Activated CD4-positive, alpha-beta T cell treated with anti-CD3 and anti-CD28 coated beads, Interleukin-2, amount 10 ng/mL, durations not matched to agents 7 days and 5 days (primary cell): Measurements from ENCODE around the gene SERGEF. TPM values are rescaled to one million over a fixed set of nuclear protein-coding genes. Genes with fewer than 3 reads are reported as not detected.

ENCODE experiments used
- CTCF ChIA-PET: fragments of 350-600 bp; sonication (Branson Sonifier 250); formaldehyde crosslinking; loops from one replicate; lab custom pipeline; 2021; ENCODE audit warnings: antibody characterized with exemption; lab: Charles Lee
- POLR2A ChIA-PET: fragments of 350-600 bp; sonication (Branson Sonifier 250); formaldehyde crosslinking; loops from one replicate; lab custom pipeline; 2021; ENCODE audit warnings: antibody characterized with exemption; lab: Charles Lee
- DNase-seq: peaks from one replicate; pipeline ENCODE4 v3.0.0-alpha.2; 2020
- H3K27ac Mint-ChIP-seq: one replicate; pipeline ENCODE4 v1.8.0; 2021; ENCODE audit warnings: mild to moderate bottlenecking, moderate library complexity, mixed read lengths
- H3K27me3 Mint-ChIP-seq: one replicate; pipeline ENCODE4 v1.8.0; 2021; ENCODE audit warnings: mixed read lengths
- H3K36me3 Mint-ChIP-seq: one replicate; pipeline ENCODE4 v1.8.0; 2021; ENCODE audit warnings: low read depth, mixed read lengths
- H3K4me1 Mint-ChIP-seq: one replicate; pipeline ENCODE4 v1.8.0; 2021; ENCODE audit warnings: mixed read lengths
- H3K4me3 Mint-ChIP-seq: one replicate; pipeline ENCODE4 v1.8.0; 2021; ENCODE audit warnings: mild to moderate bottlenecking, moderate library complexity, mixed read lengths
- H3K9me3 Mint-ChIP-seq: one replicate; pipeline ENCODE4 v1.8.0; 2021; ENCODE audit warnings: mixed read lengths
- total RNA-seq, 2 experiments: library from RNA; stranded (reverse); gene quantifications; one replicate each; pipeline ENCODE4 v1.2.3, GENCODE V29; 2021

SERGEF gene
- total RNA-seq, 2 experiments from 2014 or later: 33.7 to 33.9 TPM

- H3K9me3 Mint-ChIP-seq: no peaks in the 10 kb centered on the region
- H3K36me3 Mint-ChIP-seq: no peaks in the 10 kb centered on the region
- no peaks in the 10 kb centered on the region for H3K4me1 Mint-ChIP-seq
- ChIA-PET CTCF (interaction anchor here (1.1 kb wide), 1 partner anchor 23 kb away, joined by 3 read pairs; no protein-coding TSS in a partner anchor), POLR2A (no interaction called here)
- no peak overlapping the region for H3K4me3 Mint-ChIP-seq
- no peaks in the 10 kb centered on the region for H3K27me3 Mint-ChIP-seq
- no peak overlapping the region for H3K27ac Mint-ChIP-seq
- no peak for DNase-seq
These were observed 265.5 kb downstream of the SERGEF start for GRCh38 chr11:17747131-17747955.

GRCh38 chr11:17746096-17746495 is 266.8 kb downstream of the SERGEF start:
- CTCF ChIA-PET: interaction anchor here (1.0 to 1.1 kb wide), 2 partner anchors 15 to 24 kb away, joined by 3 read pairs; no protein-coding TSS in a partner anchor
- POLR2A ChIA-PET: no interaction called here
- Mint-ChIP-seq H3K27me3 (no peaks in the 10 kb centered on the region), H3K36me3 (no peaks in the 10 kb centered on the region), H3K9me3 (no peaks in the 10 kb centered on the region), H3K4me3 (no peak overlapping the region), H3K27ac (no peak overlapping the region), H3K4me1 (no peaks in the 10 kb centered on the region)
- DNase-seq: no peak

GRCh38 chr11:17745023-17745772 is 267.6 kb downstream of the SERGEF start:
- H3K27me3 Mint-ChIP-seq: peaks cover 3% of the 10 kb centered on the region
- no peak overlapping the region for H3K4me3 Mint-ChIP-seq
- no peaks in the 10 kb centered on the region for H3K4me1 Mint-ChIP-seq
- ChIA-PET CTCF (interaction anchor here (0.9 kb wide), 1 partner anchor 12 kb away, joined by 3 read pairs; no protein-coding TSS in a partner anchor), POLR2A (no interaction called here)
- H3K9me3 Mint-ChIP-seq: no peaks in the 10 kb centered on the region
- H3K36me3 Mint-ChIP-seq: no peaks in the 10 kb centered on the region
- no peak overlapping the region for H3K27ac Mint-ChIP-seq
- no peak for DNase-seq

GRCh38 chr11:17744151-17744940 is 268.5 kb downstream of the SERGEF start:
- no peak overlapping the region for H3K4me3 Mint-ChIP-seq
- H3K27ac Mint-ChIP-seq: no peak overlapping the region
- peaks cover 5% of the 10 kb centered on the region for H3K27me3 Mint-ChIP-seq
- H3K36me3 Mint-ChIP-seq: no peaks in the 10 kb centered on the region
- ChIA-PET POLR2A (no interaction called here), CTCF (interaction anchor here (0.9 to 1.8 kb wide), 3 partner anchors 11 to 12 kb away, joined by 3 to 4 read pairs (median 3); no protein-coding TSS in a partner anchor)
- DNase-seq: no peak
- no peaks in the 10 kb centered on the region for H3K4me1 Mint-ChIP-seq
- H3K9me3 Mint-ChIP-seq: no peaks in the 10 kb centered on the region

GRCh38 chr11:17743808-17744119 is 269.1 kb downstream of the SERGEF start:
- Mint-ChIP-seq H3K9me3 (no peaks in the 10 kb centered on the region), H3K27me3 (peaks cover 5% of the 10 kb centered on the region), H3K27ac (no peak overlapping the region), H3K4me3 (no peak overlapping the region), H3K36me3 (no peaks in the 10 kb centered on the region), H3K4me1 (no peaks in the 10 kb centered on the region)
- no peak for DNase-seq
- POLR2A ChIA-PET: no interaction called here
- CTCF ChIA-PET: interaction anchor here (1.3 to 1.8 kb wide), 2 partner anchors 10 to 13 kb away, joined by 3 to 4 read pairs; no protein-coding TSS in a partner anchor

GRCh38 chr11:17743026-17743807 is 269.6 kb downstream of the SERGEF start:
- Mint-ChIP-seq H3K36me3 (no peaks in the 10 kb centered on the region), H3K27me3 (peaks cover 5% of the 10 kb centered on the region), H3K9me3 (no peaks in the 10 kb centered on the region), H3K27ac (no peak overlapping the region), H3K4me1 (no peaks in the 10 kb centered on the region), H3K4me3 (no peak overlapping the region)
- ChIA-PET POLR2A (no interaction called here), CTCF (interaction anchor here (0.6 to 1.8 kb wide), 3 partner anchors 9 to 375 kb away, joined by 3 to 4 read pairs (median 3); no protein-coding TSS in a partner anchor)
- DNase-seq: no peak

GRCh38 chr11:17742019-17742418 is 270.8 kb downstream of the SERGEF start:
- H3K9me3 Mint-ChIP-seq: no peaks in the 10 kb centered on the region
- no peak overlapping the region for H3K27ac Mint-ChIP-seq
- no peaks in the 10 kb centered on the region for H3K36me3 Mint-ChIP-seq
- POLR2A ChIA-PET: no interaction called here
- no peak for DNase-seq
- H3K4me1 Mint-ChIP-seq: no peaks in the 10 kb centered on the region
- CTCF ChIA-PET: interaction anchor here (0.9 kb wide), 1 partner anchor 231 kb away, joined by 5 read pairs; no protein-coding TSS in a partner anchor
- no peak overlapping the region for H3K4me3 Mint-ChIP-seq
- H3K27me3 Mint-ChIP-seq: peaks cover 13% of the 10 kb centered on the region

- Mint-ChIP-seq H3K27ac (no peak overlapping the region), H3K27me3 (peaks cover 18% of the 10 kb centered on the region), H3K4me3 (no peak overlapping the region), H3K9me3 (no peaks in the 10 kb centered on the region), H3K4me1 (no peaks in the 10 kb centered on the region), H3K36me3 (peaks cover 2% of the 10 kb centered on the region)
- CTCF ChIA-PET: no interaction called here
- POLR2A ChIA-PET: no interaction called here
- DNase-seq: no peak
These were observed 271.4 kb downstream of the SERGEF start for GRCh38 chr11:17741487-17741886.

GRCh38 chr11:17740649-17741235 is 272.1 kb downstream of the SERGEF start:
- Mint-ChIP-seq H3K4me1 (no peaks in the 10 kb centered on the region), H3K27me3 (peaks cover 23% of the 10 kb centered on the region), H3K36me3 (peaks cover 2% of the 10 kb centered on the region), H3K27ac (no peak overlapping the region), H3K9me3 (no peaks in the 10 kb centered on the region), H3K4me3 (no peak overlapping the region)
- POLR2A ChIA-PET: no interaction called here
- CTCF ChIA-PET: interaction anchor here (1.3 kb wide), 1 partner anchor 10 kb away, joined by 5 read pairs; no protein-coding TSS in a partner anchor
- no peak for DNase-seq

GRCh38 chr11:17739945-17740338 is 272.9 kb downstream of the SERGEF start:
- no peaks in the 10 kb centered on the region for H3K4me1 Mint-ChIP-seq
- DNase-seq: no peak
- H3K4me3 Mint-ChIP-seq: no peak overlapping the region
- no peaks in the 10 kb centered on the region for H3K9me3 Mint-ChIP-seq
- H3K36me3 Mint-ChIP-seq: peaks cover 2% of the 10 kb centered on the region
- POLR2A ChIA-PET: no interaction called here
- CTCF ChIA-PET: interaction anchor here (1.3 kb wide), 1 partner anchor 9 kb away, joined by 5 read pairs; no protein-coding TSS in a partner anchor
- H3K27me3 Mint-ChIP-seq: peaks cover 23% of the 10 kb centered on the region
- H3K27ac Mint-ChIP-seq: no peak overlapping the region

GRCh38 chr11:17738151-17738973 is 274.5 kb downstream of the SERGEF start:
- Mint-ChIP-seq H3K4me1 (peaks cover 3% of the 10 kb centered on the region), H3K27me3 (peaks cover 32% of the 10 kb centered on the region), H3K27ac (no peak overlapping the region), H3K4me3 (no peak overlapping the region), H3K9me3 (no peaks in the 10 kb centered on the region), H3K36me3 (peaks cover 2% of the 10 kb centered on the region)
- ChIA-PET CTCF (no interaction called here), POLR2A (no interaction called here)
- no peak for DNase-seq
